DMS153 (cell line): ENCODE data around the gene GPR21.

Source experiments
- DNase-seq: peaks from one replicate; lab custom pipeline; 2025; lab: John Stamatoyannopoulos, UW

GPR21 gene

GRCh38 chr9:123033864-123034601 is 566 bp downstream of the GPR21 start:
- no peak for DNase-seq

GRCh38 chr9:123034881-123035510 is 1.5 kb downstream of the GPR21 start:
- no peak for DNase-seq

GRCh38 chr9:123035791-123036190 is 2.3 kb downstream of the GPR21 start:
- no peak for DNase-seq

GRCh38 chr9:123036893-123037545 is 3.6 kb downstream of the GPR21 start:
- DNase-seq: no peak

- DNase-seq: no peak
These were observed 6.3 kb downstream of the GPR21 start for GRCh38 chr9:123039617-123040219.

GRCh38 chr9:123040801-123041200 is 7.3 kb downstream of the GPR21 start:
- no peak for DNase-seq

- DNase-seq: no peak
These were observed 8.0 kb downstream of the GPR21 start for GRCh38 chr9:123041489-123041888.

- DNase-seq: no peak
These were observed 9.8 kb downstream of the GPR21 start for GRCh38 chr9:123043081-123043939.

- no peak for DNase-seq
These were observed 11.1 kb downstream of the GPR21 start for GRCh38 chr9:123044586-123044985.

GRCh38 chr9:123046406-123047195 is 13.1 kb downstream of the GPR21 start:
- DNase-seq: no peak

GRCh38 chr9:123048748-123049147 is 15.3 kb downstream of the GPR21 start:
- DNase-seq: peak; percentile 75

GRCh38 chr9:123049589-123050222 is 16.2 kb downstream of the GPR21 start:
- no peak for DNase-seq

- DNase-seq: no peak
These were observed 19.6 kb downstream of the GPR21 start for GRCh38 chr9:123053046-123053445.

- no peak for DNase-seq
These were observed 20.2 kb downstream of the GPR21 start for GRCh38 chr9:123053711-123054110.

GRCh38 chr9:123058834-123059233 is 25.4 kb downstream of the GPR21 start:
- DNase-seq: no peak

GRCh38 chr9:123059472-123060220 is 26.2 kb downstream of the GPR21 start:
- no peak for DNase-seq

GRCh38 chr9:123061216-123061615 is 27.7 kb downstream of the GPR21 start:
- DNase-seq: no peak

- DNase-seq: no peak
These were observed 29.1 kb downstream of the GPR21 start for GRCh38 chr9:123062351-123063176.

- no peak for DNase-seq
These were observed 29.7 kb downstream of the GPR21 start for GRCh38 chr9:123063177-123063598.
